OCI-LY7 (cell line): ENCODE data around the gene CDC42EP3. TPM values are rescaled to one million over a fixed set of nuclear protein-coding genes. Genes with fewer than 3 reads are reported as not detected.

Experiments used
- BruUV-seq: library from RNA; stranded (reverse); fragments of 400-500 nt; replicated peaks from 2 replicates; lab custom pipeline; 2021; lab: Mats Ljungman, UMichigan
- CTCF ChIA-PET: fragments of 300-600 bp; sonication (Branson Sonifier 250); formaldehyde crosslinking; loops from one replicate; lab custom pipeline; 2022; ENCODE audit warnings: antibody characterized with exemption; ENCODE audit not compliant: unreplicated experiment; lab: Charles Lee
- POLR2A ChIA-PET: fragments of 300-600 bp; sonication (Branson Sonifier 250); formaldehyde crosslinking; loops from one replicate; lab custom pipeline; 2022; ENCODE audit warnings: antibody characterized with exemption; lab: Charles Lee
- DNase-seq: peaks from one replicate; pipeline ENCODE4 v3.0.0-alpha.2; 2015; ENCODE audit warnings: low spot score
- H2AFZ ChIP-seq: fragments of 200-600 bp; sonication (generic), shearing (Covaris generic); 2 replicates; pipeline ENCODE4 v1.6.1; 2014; ENCODE audit warnings: mild to moderate bottlenecking, antibody characterized with exemption, low read length, moderate library complexity
- H3K27ac ChIP-seq: fragments of 200-600 bp; sonication (generic); 2 replicates; pipeline ENCODE4 v1.5.1; 2014; ENCODE audit warnings: mixed run types, low read depth, mild to moderate bottlenecking, moderate library complexity, low read length, inconsistent platforms; ENCODE audit not compliant: poor library complexity, severe bottlenecking
- H3K36me3 ChIP-seq: fragments of 200-600 bp; sonication (generic); 2 replicates; pipeline ENCODE4 v1.6.1; 2014; ENCODE audit warnings: mild to moderate bottlenecking, antibody characterized with exemption, low read length, moderate library complexity, mixed read lengths; ENCODE audit not compliant: insufficient read depth
- H3K4me1 ChIP-seq: fragments of 200-600 bp; sonication (generic); 2 replicates; pipeline ENCODE4 v1.5.1; 2014; ENCODE audit warnings: mild to moderate bottlenecking, low read length; ENCODE audit not compliant: insufficient read depth, poor library complexity, severe bottlenecking
- H3K4me2 ChIP-seq: fragments of 200-600 bp; sonication (generic); 2 replicates; pipeline ENCODE4 v1.6.1; 2014; ENCODE audit warnings: mild to moderate bottlenecking, low read length
- H3K4me3 ChIP-seq: fragments of 200-600 bp; sonication (generic); 2 replicates; pipeline ENCODE4 v1.5.1; 2014; ENCODE audit warnings: mild to moderate bottlenecking, low read depth, low read length; ENCODE audit not compliant: poor library complexity, severe bottlenecking
- H3K79me2 ChIP-seq: fragments of 200-600 bp; sonication (generic); 2 replicates; pipeline ENCODE4 v1.6.1; 2016; ENCODE audit warnings: low read depth, mild to moderate bottlenecking, low read length, moderate library complexity, mixed read lengths; ENCODE audit not compliant: insufficient read depth
- H3K9me2 ChIP-seq: fragments of 200-600 bp; sonication (generic); 2 replicates; pipeline ENCODE4 v1.6.1; 2016; ENCODE audit warnings: mild to moderate bottlenecking, low read length, mixed read lengths; ENCODE audit not compliant: insufficient read depth
- H3K9me3 ChIP-seq: fragments of 200-600 bp; sonication (generic); 2 replicates; pipeline ENCODE4 v1.6.1; 2014; ENCODE audit warnings: mild to moderate bottlenecking, mixed run types, low read length, mixed read lengths
- H4K20me1 ChIP-seq: fragments of 200-600 bp; sonication (generic); 2 replicates; pipeline ENCODE4 v1.6.1; 2014; ENCODE audit warnings: mild to moderate bottlenecking, antibody characterized with exemption, low read length, moderate library complexity, mixed read lengths; ENCODE audit not compliant: insufficient read depth
- EZH2phosphoT487 ChIP-seq: fragments of 200-600 bp; sonication (generic); IDR thresholded peaks from 2 replicates; pipeline ENCODE4 v1.6.1; 2018; ENCODE audit warnings: low read depth, borderline replicate concordance, mild to moderate bottlenecking, mixed run types, antibody characterized with exemption, low read length, moderate library complexity, mixed read lengths
- intact Hi-C: fragments of 100-400 bp; cut with micrococcal nuclease; formaldehyde crosslinking; loops from one replicate; pipeline ENCODE4 v1.10.0; 2022; ENCODE audit not compliant: unreplicated experiment
- total RNA-seq, 2 experiments: library from RNA; depleted of rRNA in 1 of 2; stranded (reverse); fragments of >200 nt in 1 of 2; shearing (Covaris generic) in 1 of 2; gene quantifications; 2 replicates each; pipeline ENCODE4 v1.2.3, GENCODE V29; 2014 to 2022
- TF ChIP-seq, protein P1 (sequence below): fragments of 200-600 bp; sonication (generic); conservative IDR thresholded peaks from 2 replicates; pipeline ENCODE4 v1.5.1; 2014; ENCODE audit warnings: mild to moderate bottlenecking, antibody characterized with exemption, low read length, moderate library complexity, mixed read lengths

Gene CDC42EP3
- total RNA-seq, 2 experiments from 2014 or later, result 7.2 to 22.9 TPM

DNA sequence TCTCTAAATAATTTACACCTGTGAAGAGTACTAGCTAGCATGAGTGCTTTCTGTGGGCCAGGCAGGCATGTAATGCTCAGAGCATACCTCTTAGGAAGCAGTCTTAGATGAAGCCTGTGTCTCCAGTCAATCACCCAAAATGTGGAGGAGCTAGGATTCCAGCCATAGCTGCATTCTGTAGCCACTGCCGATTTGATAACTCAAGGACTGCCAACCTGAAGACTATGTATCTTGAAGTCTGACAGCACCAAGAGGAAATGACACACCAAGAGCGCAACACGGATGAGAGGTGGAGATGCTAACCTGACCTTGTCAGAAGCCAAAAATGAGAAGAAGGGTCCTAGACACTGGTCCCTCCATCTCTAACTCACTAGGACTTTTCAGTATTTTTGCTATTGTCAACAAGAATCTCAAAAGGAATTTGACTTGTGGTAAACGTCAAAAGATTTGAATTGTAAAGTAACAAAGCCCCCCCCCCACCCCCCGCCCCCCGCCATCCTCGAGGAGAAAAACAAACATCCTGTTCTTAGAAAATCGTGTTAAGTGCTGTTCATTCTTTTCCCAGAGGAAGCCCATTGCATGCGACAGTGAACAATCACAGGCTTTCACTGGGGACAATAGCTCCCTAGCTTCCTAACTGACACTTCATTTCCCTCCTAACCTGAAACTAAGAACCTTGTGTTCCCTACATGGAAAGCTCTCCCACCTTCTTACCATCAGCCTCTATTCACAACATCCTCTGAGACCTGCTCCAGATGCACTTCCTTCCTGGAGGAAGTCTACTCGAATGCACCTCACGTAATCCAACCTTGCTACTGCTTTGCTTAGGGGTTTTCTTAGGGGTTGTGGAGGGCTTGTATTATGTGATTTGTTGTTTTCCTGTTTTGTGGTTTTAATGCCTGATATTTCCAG lies 14.7 kb downstream of the CDC42EP3 start:
- no TSS peak for BruUV-seq
- Histone ChIP-seq H3K9me3 (no peaks in the 10 kb centered on the region), H4K20me1 (no peaks in the 10 kb centered on the region), H3K4me2 (peak overlapping the region; percentile 96), H3K79me2 (peaks cover 9% of the 10 kb centered on the region; the same call in 1 of the 2 replicates), H2AFZ (peak overlapping the region; percentile 13; the same call in 1 of the 2 replicates), H3K27ac (peak overlapping the region; percentile 94), H3K4me1 (peaks cover 78% of the 10 kb centered on the region), H3K9me2 (no peaks in the 10 kb centered on the region), H3K4me3 (peak overlapping the region; percentile 64), H3K36me3 (no peaks in the 10 kb centered on the region)
- peak; percentile 57 for DNase-seq
- no peak for TF ChIP-seq EZH2phosphoT487
- TF ChIP-seq, protein P1, sequence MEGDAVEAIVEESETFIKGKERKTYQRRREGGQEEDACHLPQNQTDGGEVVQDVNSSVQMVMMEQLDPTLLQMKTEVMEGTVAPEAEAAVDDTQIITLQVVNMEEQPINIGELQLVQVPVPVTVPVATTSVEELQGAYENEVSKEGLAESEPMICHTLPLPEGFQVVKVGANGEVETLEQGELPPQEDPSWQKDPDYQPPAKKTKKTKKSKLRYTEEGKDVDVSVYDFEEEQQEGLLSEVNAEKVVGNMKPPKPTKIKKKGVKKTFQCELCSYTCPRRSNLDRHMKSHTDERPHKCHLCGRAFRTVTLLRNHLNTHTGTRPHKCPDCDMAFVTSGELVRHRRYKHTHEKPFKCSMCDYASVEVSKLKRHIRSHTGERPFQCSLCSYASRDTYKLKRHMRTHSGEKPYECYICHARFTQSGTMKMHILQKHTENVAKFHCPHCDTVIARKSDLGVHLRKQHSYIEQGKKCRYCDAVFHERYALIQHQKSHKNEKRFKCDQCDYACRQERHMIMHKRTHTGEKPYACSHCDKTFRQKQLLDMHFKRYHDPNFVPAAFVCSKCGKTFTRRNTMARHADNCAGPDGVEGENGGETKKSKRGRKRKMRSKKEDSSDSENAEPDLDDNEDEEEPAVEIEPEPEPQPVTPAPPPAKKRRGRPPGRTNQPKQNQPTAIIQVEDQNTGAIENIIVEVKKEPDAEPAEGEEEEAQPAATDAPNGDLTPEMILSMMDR, result no peak
- POLR2A ChIA-PET, result interaction anchor here (0.5 to 3.6 kb wide), 17 partner anchors 8 to 623 kb away, joined by 3 to 12 read pairs (median 3); partner anchors contain the start of gene CDC42EP3
- intact Hi-C loops, result loop anchor here (5.0 to 10.0 kb wide), 3 partner anchors 319 to 1302 kb away; partner anchors contain the start of genes CRIM1, GPATCH11 and HEATR5B
- CTCF ChIA-PET, result interaction anchor here (0.6 to 1.4 kb wide), 4 partner anchors 13 to 462 kb away, joined by 3 to 4 read pairs (median 4); no protein-coding TSS in a partner anchor

DNA sequence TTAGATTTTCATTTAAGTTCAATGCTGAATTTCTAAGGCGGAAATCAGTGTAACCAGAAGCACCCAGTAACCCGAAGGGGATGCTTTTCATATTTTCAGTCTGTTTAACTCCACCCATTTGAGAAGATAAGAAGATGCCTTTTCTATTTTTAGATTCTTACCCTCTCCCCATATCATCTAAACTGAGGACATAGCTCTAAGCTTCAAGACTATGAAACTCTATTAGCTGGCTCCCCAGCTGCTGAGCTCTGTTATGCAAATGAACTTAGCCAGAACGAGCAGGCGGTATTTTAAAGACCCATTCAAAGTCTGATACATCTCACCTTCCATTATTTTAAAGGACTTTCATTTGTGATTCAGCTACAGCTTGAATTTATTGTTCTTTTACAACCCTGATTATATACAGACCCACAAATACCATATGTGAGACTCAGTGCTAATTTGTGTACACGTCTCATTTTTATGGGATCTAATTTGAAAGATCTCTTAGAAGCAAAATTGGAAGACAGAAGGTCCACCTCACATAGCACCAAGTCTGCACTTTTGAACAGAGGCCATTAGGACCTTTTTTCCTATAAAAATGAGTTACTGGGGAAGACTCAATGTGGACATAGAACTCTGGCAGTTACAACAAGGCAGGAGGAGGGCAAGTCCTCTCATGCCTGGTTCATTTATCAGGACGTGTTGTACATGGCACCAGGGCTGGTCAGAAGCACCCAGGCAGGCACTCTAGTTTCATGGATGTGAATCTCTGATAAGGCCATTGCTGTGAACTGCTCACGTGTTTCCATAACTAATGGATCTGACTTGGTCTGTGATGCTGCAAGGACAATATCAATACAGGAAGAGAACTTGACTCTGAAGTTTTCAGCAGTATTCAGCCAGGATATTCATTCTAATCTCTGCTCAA lies 16.3 kb downstream of the CDC42EP3 start:
- CTCF ChIA-PET, result interaction anchor here (1.0 to 1.5 kb wide), 9 partner anchors 10 to 316 kb away, joined by 3 to 6 read pairs (median 4); no protein-coding TSS in a partner anchor
- TF ChIP-seq, protein P1, result no peak
- no peak for TF ChIP-seq EZH2phosphoT487
- peak overlapping the region; percentile 96 for H3K4me2 ChIP-seq
- peaks cover 93% of the 10 kb centered on the region for H3K4me1 ChIP-seq
- no peaks in the 10 kb centered on the region for H3K9me2 ChIP-seq
- peak; percentile 89 for DNase-seq
- H3K4me3 ChIP-seq, result peak overlapping the region; percentile 64
- no peaks in the 10 kb centered on the region for H3K36me3 ChIP-seq
- H3K27ac ChIP-seq, result peak overlapping the region; percentile 94
- peak overlapping the region; percentile 13; the same call in 1 of the 2 replicates for H2AFZ ChIP-seq
- TSS peak; percentile 87 for BruUV-seq
- H3K9me3 ChIP-seq, result no peaks in the 10 kb centered on the region
- intact Hi-C loops, result loop anchor here (1.0 to 10.0 kb wide), 7 partner anchors 17 to 1300 kb away; partner anchors contain the start of genes CRIM1, GPATCH11 and HEATR5B
- peaks cover 9% of the 10 kb centered on the region; the same call in 1 of the 2 replicates for H3K79me2 ChIP-seq
- POLR2A ChIA-PET, result interaction anchor here (0.5 to 4.1 kb wide), 28 partner anchors 8 to 633 kb away, joined by 3 to 30 read pairs (median 4); partner anchors contain the start of gene CDC42EP3
- H4K20me1 ChIP-seq, result no peaks in the 10 kb centered on the region
